GM21529 (cell line): ENCODE results near the gene CCP110.

Experiments used
- ATAC-seq: cut with Tn5 transposase; IDR thresholded peaks from one replicate; pipeline ENCODE4 v1.9.1; 2021; ENCODE audit not compliant: unreplicated experiment

Gene CCP110

DNA sequence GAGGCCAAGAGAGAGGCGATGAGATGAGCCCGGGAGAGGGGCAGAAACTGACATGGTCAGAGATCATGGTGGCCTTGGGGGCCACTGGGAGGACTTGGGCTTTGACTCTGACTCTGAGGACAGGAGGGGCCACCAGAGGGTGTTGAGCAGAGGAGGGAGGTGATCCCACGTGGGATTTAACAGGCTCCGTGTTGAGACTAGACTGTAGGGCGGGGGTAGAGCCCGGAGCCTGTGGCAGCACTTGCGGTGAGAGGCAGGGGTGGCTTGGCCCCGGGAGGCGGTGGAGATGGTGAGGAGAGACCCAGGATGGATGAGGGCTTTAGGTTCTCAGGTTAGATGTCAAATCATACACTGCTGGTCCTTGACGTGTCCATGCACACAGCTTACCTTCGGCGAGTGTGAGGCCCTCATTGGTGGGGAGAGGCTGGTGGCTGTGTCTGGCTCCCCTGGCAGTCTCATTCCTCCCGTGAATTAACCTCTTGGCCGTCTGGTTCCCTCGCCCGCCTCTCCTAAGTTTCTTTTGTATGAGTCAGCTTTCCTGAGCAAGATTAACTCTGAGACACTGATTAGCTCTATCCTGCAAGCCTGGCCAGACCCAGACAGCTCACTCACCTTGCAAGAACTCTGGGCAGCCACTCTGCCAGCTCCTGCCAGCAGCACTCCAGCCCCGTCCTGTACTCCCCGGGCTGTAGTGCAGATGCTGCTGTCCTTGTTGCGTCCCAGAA is 71.5 kb downstream of the CCP110 start:
- ATAC-seq, result no peak

DNA sequence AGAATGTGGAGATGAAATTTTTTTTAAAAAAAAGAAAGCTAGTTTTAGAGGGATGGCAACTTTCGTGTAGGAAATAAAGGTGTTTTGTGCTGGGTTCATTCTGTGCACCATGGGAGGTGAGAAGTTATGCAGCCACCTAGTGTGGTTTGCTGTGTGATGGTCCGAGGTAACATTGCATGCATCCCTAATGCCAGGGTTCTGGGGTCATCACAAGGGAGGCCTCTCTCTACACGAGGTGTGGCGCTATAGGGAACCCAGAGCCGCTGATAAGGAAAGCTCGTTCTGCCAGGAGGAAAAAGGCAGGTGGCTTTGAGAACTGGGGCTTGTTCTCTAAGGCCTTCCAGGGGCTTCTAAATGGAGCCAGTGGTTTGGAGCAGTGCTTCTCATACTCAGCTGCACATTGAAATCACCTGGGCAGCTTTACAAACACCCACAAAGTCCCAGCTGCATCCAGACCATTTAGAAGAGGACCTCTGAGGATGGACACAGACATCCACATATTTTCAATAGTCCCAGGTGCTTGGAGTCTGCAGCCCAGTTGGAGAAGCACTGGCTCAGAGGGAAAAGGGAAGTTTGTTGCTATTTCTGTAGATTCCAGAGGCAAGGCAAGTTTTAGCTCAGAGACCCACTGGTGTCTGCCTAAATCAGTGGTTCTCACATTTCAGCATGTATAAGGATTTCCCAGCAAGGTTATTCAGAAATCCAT is 75.2 kb downstream of the CCP110 start:
- no peak for ATAC-seq

GRCh38 chr16:19599968-19600716 is 76.4 kb downstream of the CCP110 start:
- ATAC-seq, result no peak

GRCh38 chr16:19601083-19601976 is 77.6 kb downstream of the CCP110 start:
- no peak for ATAC-seq
